GM19463 (cell line): ENCODE results near the gene NSD2.

Experiments used
- ATAC-seq: cut with Tn5 transposase; IDR thresholded peaks from one replicate; pipeline ENCODE4 v1.9.1; 2021; ENCODE audit warnings: mild to moderate bottlenecking, moderate library complexity; ENCODE audit not compliant: unreplicated experiment

Gene NSD2

GRCh38 chr4:1967512-1968149, 96.4 kb downstream of the NSD2 start:
- no peak for ATAC-seq

- no peak for ATAC-seq
Observed at GRCh38 chr4:1968686-1969295, 97.6 kb downstream of the NSD2 start.

- no peak for ATAC-seq
Observed at GRCh38 chr4:1969928-1970723, 98.9 kb downstream of the NSD2 start.

- no peak for ATAC-seq
Observed at GRCh38 chr4:1970926-1971325, 99.7 kb downstream of the NSD2 start.

GRCh38 chr4:1971456-1972200, 100.4 kb downstream of the NSD2 start:
- ATAC-seq, result no peak

- no peak for ATAC-seq
Observed at GRCh38 chr4:1972414-1972813, 101.2 kb downstream of the NSD2 start.

- ATAC-seq, result no peak
Observed at GRCh38 chr4:1973218-1973617, 102.0 kb downstream of the NSD2 start.

GRCh38 chr4:1973661-1974060, 102.5 kb downstream of the NSD2 start:
- no peak for ATAC-seq

- no peak for ATAC-seq
Observed at GRCh38 chr4:1974840-1975239, 103.6 kb downstream of the NSD2 start.

- no peak for ATAC-seq
Observed at GRCh38 chr4:1975391-1975801, 104.2 kb downstream of the NSD2 start.

- ATAC-seq, result no peak
Observed at GRCh38 chr4:1975880-1976279, 104.7 kb downstream of the NSD2 start.

GRCh38 chr4:1976416-1977352, 105.5 kb downstream of the NSD2 start:
- ATAC-seq, result no peak

GRCh38 chr4:1978226-1978625, 107.0 kb downstream of the NSD2 start:
- ATAC-seq, result no peak

- no peak for ATAC-seq
Observed at GRCh38 chr4:1978741-1979476, 107.7 kb downstream of the NSD2 start.

- no peak for ATAC-seq
Observed at GRCh38 chr4:1979477-1980196, 108.4 kb downstream of the NSD2 start.

- ATAC-seq, result no peak
Observed at GRCh38 chr4:1980561-1981041, 109.4 kb downstream of the NSD2 start.

- no peak for ATAC-seq
Observed at GRCh38 chr4:1981251-1982058, 110.3 kb downstream of the NSD2 start.
